Duodenal mucosa (tissue), 2 donors: ENCODE results near the gene PPFIBP1.

ENCODE experiments used
- H3K27ac ChIP-seq: one replicate; pipeline ENCODE4 v1.7.0; 2013; ENCODE audit warnings: low read depth, low read length
- H3K27me3 ChIP-seq, 2 donors: one replicate each; pipeline ENCODE4 v1.7.0; 2013; ENCODE audit warnings: low read length in 2 of 2, control low read depth in 1 of 2; ENCODE audit not compliant: insufficient read depth in 2 of 2, control insufficient read depth in 1 of 2
- H3K36me3 ChIP-seq, 2 donors: one replicate each; pipeline ENCODE4 v1.7.0; 2013; ENCODE audit warnings: low read length in 2 of 2, control low read depth in 1 of 2; ENCODE audit not compliant: insufficient read depth in 2 of 2, control insufficient read depth in 1 of 2
- H3K4me1 ChIP-seq, 2 donors: one replicate each; pipeline ENCODE4 v1.7.0; 2013; ENCODE audit warnings: low read length in 2 of 2, control low read depth in 1 of 2; ENCODE audit not compliant: insufficient read depth in 2 of 2, control insufficient read depth in 1 of 2
- H3K4me3 ChIP-seq, 2 donors: one replicate each; pipeline ENCODE4 v1.7.0; 2013; ENCODE audit warnings: low read length in 2 of 2, low read depth in 1 of 2
- H3K9ac ChIP-seq, 2 donors: one replicate each; pipeline ENCODE4 v1.7.0; 2013; ENCODE audit warnings: low read length in 2 of 2, low read depth in 1 of 2
- H3K9me3 ChIP-seq, 2 donors: one replicate each; pipeline ENCODE4 v1.7.0; 2013; ENCODE audit warnings: low read length in 2 of 2, control low read depth in 1 of 2; ENCODE audit not compliant: control insufficient read depth in 1 of 2

Gene PPFIBP1

GRCh38 chr12:27693403-27693802, 169.4 kb downstream of the PPFIBP1 start:
- Histone ChIP-seq H3K9me3 (no peaks in the 10 kb centered on the region), H3K4me1 (peaks cover 5 to 6% of the 10 kb centered on the region in 2 donors), H3K36me3 (peaks cover 12 to 39% of the 10 kb centered on the region in 2 donors), H3K9ac (no peak overlapping the region), H3K27ac (no peak overlapping the region), H3K27me3 (no peaks in the 10 kb centered on the region), H3K4me3 (no peak overlapping the region)

DNA sequence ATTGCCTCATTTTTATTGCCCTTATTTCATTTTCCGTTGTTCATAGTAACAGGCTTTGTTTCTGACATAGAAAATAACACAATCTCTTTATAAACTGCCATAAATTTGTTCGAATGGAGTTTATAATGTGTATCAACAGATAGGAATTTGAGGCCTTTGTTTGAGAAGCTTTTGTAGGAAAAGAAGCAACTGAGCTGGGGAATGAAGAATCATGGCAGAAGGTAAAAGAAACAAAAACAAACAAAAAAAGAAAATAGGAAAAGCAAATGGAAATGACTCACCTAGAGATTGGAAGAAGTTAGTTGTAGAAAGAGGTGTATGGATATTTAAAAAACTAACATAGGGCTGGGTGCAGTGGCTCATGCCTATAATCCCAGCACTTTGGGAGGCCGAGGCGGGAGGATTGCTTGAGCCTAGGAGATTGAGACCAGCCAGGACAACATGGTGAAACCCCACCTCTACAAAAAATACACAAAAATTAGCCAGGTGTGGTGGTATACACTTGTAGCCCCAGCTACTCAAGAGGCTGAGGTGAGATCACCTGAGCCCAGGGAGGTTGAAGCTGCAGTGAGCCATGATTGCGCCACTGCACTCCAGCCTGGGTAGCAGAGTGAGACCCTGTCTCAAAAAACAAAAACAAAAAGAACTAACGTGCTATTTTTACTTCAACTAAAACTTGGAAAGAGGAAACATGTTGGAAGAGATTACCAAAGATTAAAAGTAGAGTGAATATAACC, 171.7 kb downstream of the PPFIBP1 start:
- peaks cover 3 to 11% of the 10 kb centered on the region in 2 donors for H3K4me1 ChIP-seq
- H3K9ac ChIP-seq, result no peak overlapping the region
- H3K27me3 ChIP-seq, result no peaks in the 10 kb centered on the region
- no peak overlapping the region for H3K27ac ChIP-seq
- no peaks in the 10 kb centered on the region for H3K9me3 ChIP-seq
- H3K36me3 ChIP-seq, result peaks cover 0 to 21% of the 10 kb centered on the region in 2 donors
- no peak overlapping the region for H3K4me3 ChIP-seq

DNA sequence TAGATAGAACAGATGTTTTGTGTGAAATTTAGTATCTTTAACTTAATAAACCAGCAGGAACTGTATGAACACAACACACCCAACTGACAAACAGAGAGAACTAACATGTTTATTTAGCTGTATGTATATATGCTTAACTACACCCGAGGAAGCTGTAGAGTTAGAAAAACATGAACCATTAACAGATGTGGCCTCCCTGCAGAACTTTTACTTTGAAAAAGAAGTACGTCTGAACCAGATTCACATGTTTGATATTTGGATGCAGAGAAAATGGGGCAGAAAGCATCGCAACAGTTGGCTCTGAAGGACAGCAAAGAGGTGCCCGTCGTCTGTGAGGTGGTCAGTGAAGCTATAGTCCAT, 172.3 kb downstream of the PPFIBP1 start, which contains the start of gene REP15:
REP15 (plus strand) TSS at position 155 of the 360 bp plus-strand sequence; CDS start at position 271, 116 bp downstream.
- Histone ChIP-seq H3K36me3 (peaks cover 0 to 18% of the 10 kb centered on the region in 2 donors), H3K27me3 (no peaks in the 10 kb centered on the region), H3K4me1 (peaks cover 3 to 11% of the 10 kb centered on the region in 2 donors), H3K9ac (no peak within 1 kb of the TSS), H3K9me3 (no peaks in the 10 kb centered on the region), H3K27ac (no peak within 1 kb of the TSS), H3K4me3 (peak within 1 kb of the TSS in 1 of 2 donors; percentile 3)

DNA sequence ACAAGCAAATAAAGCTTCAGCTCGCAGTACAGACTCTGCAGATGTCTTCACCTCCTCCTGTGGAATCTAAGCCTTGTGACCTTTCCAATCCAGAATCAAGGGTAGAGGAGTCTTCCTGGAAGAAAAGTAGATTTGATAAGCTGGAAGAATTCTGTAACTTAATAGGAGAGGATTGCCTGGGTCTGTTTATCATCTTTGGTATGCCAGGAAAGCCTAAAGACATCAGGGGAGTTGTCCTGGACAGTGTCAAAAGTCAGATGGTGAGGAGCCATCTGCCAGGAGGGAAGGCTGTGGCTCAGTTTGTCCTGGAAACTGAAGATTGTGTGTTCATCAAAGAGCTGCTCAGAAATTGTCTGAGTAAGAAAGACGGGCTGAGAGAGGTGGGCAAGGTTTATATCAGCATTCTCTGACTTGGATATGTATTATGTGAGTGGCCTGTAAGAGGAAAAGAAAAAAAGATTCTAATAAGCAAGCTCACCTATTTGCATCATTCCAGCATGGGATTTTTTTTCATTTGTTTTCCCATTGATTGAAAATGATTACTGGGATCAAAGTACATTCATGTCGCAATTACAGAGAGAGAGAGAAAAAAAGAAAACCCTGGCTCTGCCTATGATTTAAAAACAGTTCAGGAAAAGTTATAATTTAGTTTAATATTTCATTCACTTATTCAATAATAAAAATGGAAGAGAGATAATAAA, 173.0 kb downstream of the PPFIBP1 start:
- H3K27me3 ChIP-seq, result no peaks in the 10 kb centered on the region
- no peaks in the 10 kb centered on the region for H3K9me3 ChIP-seq
- H3K9ac ChIP-seq, result no peak overlapping the region
- no peak overlapping the region for H3K27ac ChIP-seq
- no peak overlapping the region for H3K4me3 ChIP-seq
- H3K4me1 ChIP-seq, result peaks cover 3 to 11% of the 10 kb centered on the region in 2 donors
- H3K36me3 ChIP-seq, result peaks cover 0 to 11% of the 10 kb centered on the region in 2 donors

- Histone ChIP-seq H3K9me3 (no peaks in the 10 kb centered on the region), H3K4me3 (no peak overlapping the region), H3K27me3 (no peaks in the 10 kb centered on the region), H3K9ac (no peak overlapping the region), H3K27ac (no peak overlapping the region), H3K4me1 (peaks cover 0 to 6% of the 10 kb centered on the region in 2 donors), H3K36me3 (no peaks in the 10 kb centered on the region)
These were observed 179.9 kb downstream of the PPFIBP1 start for GRCh38 chr12:27703720-27704452.

DNA sequence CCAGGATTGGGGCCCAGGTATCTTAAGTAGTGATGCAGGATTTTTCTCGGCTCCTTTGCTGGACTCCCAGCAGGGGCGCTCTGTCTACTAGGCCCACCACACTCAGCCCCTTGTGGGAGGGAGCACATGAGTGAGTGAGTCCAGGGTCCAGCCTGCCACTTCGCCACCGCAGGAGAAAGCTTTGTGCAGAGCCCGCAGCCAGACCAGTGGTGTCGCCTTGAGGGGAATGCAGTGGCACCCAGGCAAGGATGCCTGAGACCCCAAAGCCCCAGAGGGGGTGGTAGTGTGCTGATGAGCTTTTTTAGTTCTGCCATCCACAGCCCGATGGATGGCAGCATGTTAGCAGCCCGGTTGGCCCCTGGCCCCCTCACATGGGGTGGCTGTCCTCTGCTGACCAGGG, 181.3 kb downstream of the PPFIBP1 start:
- Histone ChIP-seq H3K27me3 (no peaks in the 10 kb centered on the region), H3K9ac (no peak overlapping the region), H3K4me3 (no peak overlapping the region), H3K4me1 (peaks cover 0 to 3% of the 10 kb centered on the region in 2 donors), H3K27ac (no peak overlapping the region), H3K36me3 (no peaks in the 10 kb centered on the region), H3K9me3 (no peaks in the 10 kb centered on the region)

- no peak overlapping the region for H3K9ac ChIP-seq
- no peaks in the 10 kb centered on the region for H3K27me3 ChIP-seq
- H3K36me3 ChIP-seq, result no peaks in the 10 kb centered on the region
- H3K9me3 ChIP-seq, result no peaks in the 10 kb centered on the region
- no peak overlapping the region for H3K4me3 ChIP-seq
- H3K27ac ChIP-seq, result no peak overlapping the region
- H3K4me1 ChIP-seq, result peaks cover 10 to 11% of the 10 kb centered on the region in 2 donors
These were observed 183.2 kb downstream of the PPFIBP1 start for GRCh38 chr12:27707216-27707615.

- Histone ChIP-seq H3K4me1 (peaks cover 10 to 11% of the 10 kb centered on the region in 2 donors), H3K36me3 (peaks cover 0 to 6% of the 10 kb centered on the region in 2 donors), H3K27me3 (no peaks in the 10 kb centered on the region), H3K9ac (peak overlapping the region in 1 of 2 donors; percentile 96), H3K27ac (no peak overlapping the region), H3K4me3 (peak overlapping the region; percentile 89 to 100), H3K9me3 (no peaks in the 10 kb centered on the region)
These were observed 185.4 kb downstream of the PPFIBP1 start for GRCh38 chr12:27709212-27709931.

DNA sequence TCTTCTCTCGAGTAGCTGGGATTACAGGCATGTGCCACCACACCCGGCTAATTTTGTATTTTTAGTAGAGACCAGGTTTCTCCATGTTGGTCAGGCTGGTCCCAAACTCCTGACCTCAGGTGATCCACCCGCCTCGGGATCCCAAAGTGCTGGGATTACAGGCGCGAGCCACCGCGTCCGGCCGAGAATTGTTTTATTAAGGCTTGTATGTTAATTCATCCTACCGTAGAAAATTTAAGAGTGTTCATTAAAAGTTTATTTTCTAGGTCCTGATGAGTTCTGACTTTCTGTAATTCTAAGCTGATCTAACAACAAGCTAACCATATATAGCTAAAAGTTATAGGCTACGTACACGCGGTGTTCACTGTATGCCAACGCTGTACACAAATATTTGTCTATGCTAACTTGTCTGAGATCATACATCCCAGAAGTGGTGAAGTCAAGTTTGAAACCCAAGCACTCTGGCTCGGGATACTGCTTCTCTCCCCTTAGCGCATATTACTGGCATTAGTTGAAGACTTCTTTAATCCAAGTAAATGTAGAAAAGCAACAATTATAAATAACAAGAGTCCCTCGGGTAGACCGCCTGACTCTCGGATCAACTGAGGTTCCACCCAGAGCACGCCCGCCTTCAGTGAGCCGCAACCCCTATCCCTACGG, 186.1 kb downstream of the PPFIBP1 start:
- Histone ChIP-seq H3K9ac (peak overlapping the region; percentile 96 to 98), H3K36me3 (peaks cover 0 to 7% of the 10 kb centered on the region in 2 donors), H3K27me3 (no peaks in the 10 kb centered on the region), H3K27ac (peak overlapping the region; percentile 76), H3K4me1 (peaks cover 10 to 11% of the 10 kb centered on the region in 2 donors), H3K9me3 (no peaks in the 10 kb centered on the region), H3K4me3 (peak overlapping the region; percentile 89 to 100)
